SH-SY5Y (cell line): ENCODE measurements around the gene FAM13A.

Source experiments
- GATA2 ChIP-seq: IDR thresholded peaks from 2 replicates; pipeline ENCODE4 v1.6.1; 2011; ENCODE audit warnings: mild to moderate bottlenecking, low read depth, low read length
- GATA3 ChIP-seq: IDR thresholded peaks from 2 replicates; pipeline ENCODE4 v1.6.1; 2011; ENCODE audit warnings: low read depth, mild to moderate bottlenecking, low read length, moderate library complexity

GRCh38 chr4:88982757-88983156 lies 74.2 kb downstream of the FAM13A start:
- no peak for TF ChIP-seq GATA2
- no peak for TF ChIP-seq GATA3
